HG03432 (cell line): ENCODE results near the gene SLC1A7.

Experiments used
- ATAC-seq: cut with Tn5 transposase; IDR thresholded peaks from one replicate; pipeline ENCODE4 v1.9.1; 2021; ENCODE audit warnings: mild to moderate bottlenecking, moderate library complexity; ENCODE audit not compliant: unreplicated experiment

The SLC1A7 gene

DNA sequence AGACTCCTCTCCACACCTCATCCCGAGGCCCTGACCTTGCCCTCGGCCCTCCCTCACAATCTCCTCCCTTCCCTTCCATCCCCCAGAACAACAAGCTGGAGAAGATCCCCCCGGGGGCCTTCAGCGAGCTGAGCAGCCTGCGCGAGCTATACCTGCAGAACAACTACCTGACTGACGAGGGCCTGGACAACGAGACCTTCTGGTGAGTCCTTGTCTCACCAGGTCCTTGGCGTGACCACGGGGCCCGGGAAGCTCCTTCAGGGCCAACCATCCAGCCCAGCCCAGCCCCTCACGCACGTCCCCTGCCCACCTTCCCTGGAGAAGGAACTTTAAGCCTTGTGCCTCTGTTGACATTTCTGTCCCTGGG, 64.9 kb downstream of the SLC1A7 start:
- ATAC-seq, result no peak

GRCh38 chr1:53076721-53077598, 65.5 kb downstream of the SLC1A7 start:
- ATAC-seq, result no peak

DNA sequence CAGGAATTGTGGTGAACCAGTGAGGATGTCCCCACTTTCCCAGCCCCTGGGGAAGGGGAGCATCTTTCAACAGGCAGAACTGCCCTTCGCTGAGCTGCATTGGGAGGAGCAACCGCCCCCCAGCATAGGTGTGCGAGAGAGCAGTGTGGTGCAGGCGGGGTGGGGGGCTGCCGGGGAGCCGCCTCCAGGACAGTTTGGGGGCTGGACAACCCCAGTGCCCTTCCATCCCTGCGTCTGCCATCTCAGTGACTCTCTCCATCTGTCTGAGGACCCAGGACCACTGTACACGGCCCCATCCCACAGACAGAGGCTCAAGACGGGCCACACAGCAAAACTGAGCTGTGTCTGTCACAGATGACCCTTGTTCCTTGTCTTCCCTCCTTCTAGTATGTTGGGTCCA, 66.3 kb downstream of the SLC1A7 start:
- ATAC-seq, result no peak

GRCh38 chr1:53075761-53076163, 66.7 kb downstream of the SLC1A7 start:
- no peak for ATAC-seq

- no peak for ATAC-seq
These were observed 67.2 kb downstream of the SLC1A7 start for GRCh38 chr1:53075206-53075605.

- ATAC-seq, result no peak
These were observed 67.9 kb downstream of the SLC1A7 start for GRCh38 chr1:53074313-53075154.

- ATAC-seq, result no peak
These were observed 68.5 kb downstream of the SLC1A7 start for GRCh38 chr1:53073868-53074311.

DNA sequence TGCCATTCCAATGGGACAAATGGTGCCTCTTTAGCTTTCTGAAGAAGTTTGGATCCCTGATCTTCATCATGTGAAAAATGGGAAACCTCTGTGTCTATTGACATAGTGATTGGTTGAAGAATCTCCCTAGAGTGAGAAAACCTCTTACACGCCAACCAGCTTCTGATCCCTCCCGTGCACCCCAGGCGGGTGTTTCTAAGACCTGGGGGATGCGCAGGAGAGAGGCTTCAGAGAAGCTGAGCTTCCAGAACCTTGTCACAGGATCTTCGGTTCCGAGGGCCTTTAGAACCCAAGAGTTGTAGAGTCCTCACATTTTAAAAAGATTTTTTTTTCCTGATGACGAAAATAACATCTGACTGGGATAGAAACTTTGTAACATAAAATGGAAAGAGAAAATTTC, 69.2 kb downstream of the SLC1A7 start:
- no peak for ATAC-seq

DNA sequence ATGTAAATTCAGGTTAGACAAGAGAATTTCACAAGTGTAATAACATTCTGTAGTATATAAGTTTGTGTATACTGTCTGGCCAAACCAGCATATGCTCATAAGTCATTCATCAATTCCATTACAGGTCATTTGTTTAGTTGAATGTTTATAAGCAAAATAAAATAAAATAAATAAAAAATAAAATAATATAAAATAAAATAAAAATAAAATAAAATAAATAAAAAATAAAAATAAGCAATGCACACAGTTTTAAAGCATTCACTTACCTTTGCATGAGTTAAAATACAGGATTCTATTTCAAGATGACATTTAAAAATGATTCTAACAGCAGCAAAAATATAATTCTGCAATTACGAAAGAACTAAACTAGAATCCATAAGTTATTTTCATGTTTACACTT, 70.5 kb downstream of the SLC1A7 start:
- ATAC-seq, result no peak

GRCh38 chr1:53071167-53071865, 71.1 kb downstream of the SLC1A7 start:
- no peak for ATAC-seq

GRCh38 chr1:53070621-53071020, 71.8 kb downstream of the SLC1A7 start:
- no peak for ATAC-seq

DNA sequence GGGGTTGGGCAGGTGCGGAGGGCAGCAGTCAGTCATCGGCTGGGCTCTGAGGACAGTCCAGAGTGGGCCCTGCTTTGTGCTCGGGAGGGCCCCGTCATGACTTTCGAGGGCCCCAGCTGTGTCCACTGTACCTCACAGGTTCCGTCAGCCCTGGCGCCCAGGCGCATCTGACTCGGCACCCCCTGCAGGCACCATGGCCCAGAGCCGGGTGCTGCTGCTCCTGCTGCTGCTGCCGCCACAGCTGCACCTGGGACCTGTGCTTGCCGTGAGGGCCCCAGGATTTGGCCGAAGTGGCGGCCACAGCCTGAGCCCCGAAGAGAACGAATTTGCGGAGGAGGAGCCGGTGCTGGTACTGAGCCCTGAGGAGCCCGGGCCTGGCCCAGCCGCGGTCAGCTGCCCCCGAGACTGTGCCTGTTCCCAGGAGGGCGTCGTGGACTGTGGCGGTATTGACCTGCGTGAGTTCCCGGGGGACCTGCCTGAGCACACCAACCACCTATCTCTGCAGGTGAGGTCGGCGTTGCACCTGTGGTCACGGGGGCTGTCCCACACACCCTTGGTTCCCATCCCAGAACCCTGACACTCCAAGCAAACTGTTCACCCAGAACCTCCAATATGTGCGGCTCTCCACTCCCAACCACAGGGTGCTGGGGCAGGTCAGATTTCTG, 72.6 kb downstream of the SLC1A7 start:
- ATAC-seq, result no peak

DNA sequence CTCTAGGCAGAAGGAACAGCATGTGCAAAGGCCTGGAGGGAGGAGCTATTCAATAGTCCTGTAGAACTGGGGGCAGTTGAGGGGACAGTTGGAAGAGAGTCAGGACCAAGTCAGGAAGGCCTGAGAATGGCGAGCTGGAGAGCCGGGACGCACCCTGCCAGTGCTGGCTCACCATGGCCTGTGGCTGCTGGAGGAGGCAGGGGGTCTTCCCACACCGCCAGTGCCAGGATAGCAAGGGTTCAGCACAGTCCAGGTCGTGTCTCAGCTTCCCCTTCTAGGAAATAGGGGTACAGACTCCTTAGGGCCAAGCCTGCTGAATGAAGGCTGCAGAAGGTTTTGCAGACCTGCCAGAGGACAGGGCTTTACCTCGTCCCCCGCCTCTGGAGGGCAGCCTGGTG, 73.2 kb downstream of the SLC1A7 start:
- no peak for ATAC-seq

GRCh38 chr1:53068314-53069099, 73.9 kb downstream of the SLC1A7 start:
- no peak for ATAC-seq

GRCh38 chr1:53067886-53068285, 74.6 kb downstream of the SLC1A7 start:
- ATAC-seq, result no peak

GRCh38 chr1:53066891-53067738, 75.3 kb downstream of the SLC1A7 start:
- no peak for ATAC-seq

- ATAC-seq, result no peak
These were observed 76.0 kb downstream of the SLC1A7 start for GRCh38 chr1:53066488-53066887.

GRCh38 chr1:53065391-53065790, 77.0 kb downstream of the SLC1A7 start:
- ATAC-seq, result no peak
